Adrenal gland (tissue), 5 donors: ENCODE data around the gene PXDN.

Source experiments
- CTCF ChIP-seq, 6 experiments: fragments of 450-650 bp in 4 of 6; fragments of 200-600 bp in 2 of 6; sonication (generic) in 1 of 6; IDR thresholded peaks; 1 replicate in 5 of 6; 2 replicates in 1 of 6; pipeline versions ENCODE4 v1.5.1 to v1.8.0; 2016 to 2021; ENCODE audit warnings: antibody characterized with exemption in 6 of 6, mild to moderate bottlenecking in 2 of 6, moderate library complexity in 1 of 6
- POLR2A ChIP-seq, 2 donors: fragments of 450-650 bp; IDR thresholded peaks; one replicate each; pipeline ENCODE4 v1.6.1; 2017; ENCODE audit warnings: antibody characterized with exemption in 2 of 2, mild to moderate bottlenecking in 2 of 2, moderate library complexity in 1 of 2
- donor health status: DM: no; HTN: no; CAD: no.

DNA sequence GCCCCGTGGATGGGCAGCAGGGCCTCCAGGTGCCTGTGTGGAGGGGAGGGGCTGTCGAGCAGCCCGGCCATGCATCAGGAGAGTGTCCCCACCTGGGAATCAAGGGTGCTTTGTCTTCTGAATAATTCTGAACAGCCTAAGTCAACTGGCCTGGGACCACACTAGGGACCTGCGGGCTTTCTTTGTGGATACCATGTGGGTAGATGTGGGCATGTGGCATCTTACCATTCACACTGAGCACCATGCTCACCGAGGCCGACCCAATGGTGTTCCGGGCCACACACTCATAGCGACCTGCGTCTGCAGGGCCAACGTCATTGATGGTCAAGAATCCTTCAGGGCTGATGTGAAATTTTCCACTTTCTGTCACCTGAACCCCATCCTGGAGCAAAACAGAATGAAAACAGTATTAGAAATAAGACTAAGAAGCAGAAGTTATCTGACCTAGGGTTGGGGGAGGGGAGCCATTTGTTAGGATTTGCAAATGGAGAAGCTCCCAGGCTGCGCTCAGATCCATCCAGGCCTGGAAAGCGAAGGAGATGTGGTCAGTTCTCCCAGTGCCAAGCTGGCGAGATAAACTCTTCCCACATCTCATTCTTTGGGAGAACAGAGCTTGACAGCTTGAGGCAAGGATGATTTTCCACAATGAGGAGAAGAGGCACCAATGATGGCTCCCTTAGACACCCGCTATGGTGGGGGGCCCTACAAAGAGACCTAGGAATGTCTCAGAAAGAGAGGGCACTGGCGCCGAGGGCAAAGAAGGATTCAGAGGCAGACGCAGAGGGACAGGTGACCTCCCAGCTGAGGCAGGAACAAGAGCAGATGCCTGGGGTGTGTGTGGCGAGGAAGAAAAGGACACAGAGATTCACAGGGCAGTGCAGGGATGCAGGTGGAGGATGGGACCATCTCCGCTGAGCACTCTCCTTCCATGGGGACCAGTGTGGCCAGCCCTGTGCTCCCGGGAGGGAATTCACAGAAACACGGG lies 83.4 kb downstream of the PXDN start:
- TF ChIP-seq POLR2A (IDR thresholded peaks at IDR 0.05) (no peak), CTCF (IDR thresholded peaks at IDR 0.05) (no peak)
